Fibroblast of skin of left quadriceps (primary cell): ENCODE measurements around the gene RPP25L.
"Not testable (repeated sequence)": the region's sequence is repeated elsewhere in the genome, so short reads cannot be mapped to it uniquely, and the experiment has no call there.

Source experiments
- DNase-seq, 2 experiments: peaks; one replicate each; pipeline ENCODE4 v3.0.0-alpha.2; 2013; ENCODE audit warnings: low read depth in 2 of 2

Gene RPP25L, protein sequence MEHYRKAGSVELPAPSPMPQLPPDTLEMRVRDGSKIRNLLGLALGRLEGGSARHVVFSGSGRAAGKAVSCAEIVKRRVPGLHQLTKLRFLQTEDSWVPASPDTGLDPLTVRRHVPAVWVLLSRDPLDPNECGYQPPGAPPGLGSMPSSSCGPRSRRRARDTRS

DNA sequence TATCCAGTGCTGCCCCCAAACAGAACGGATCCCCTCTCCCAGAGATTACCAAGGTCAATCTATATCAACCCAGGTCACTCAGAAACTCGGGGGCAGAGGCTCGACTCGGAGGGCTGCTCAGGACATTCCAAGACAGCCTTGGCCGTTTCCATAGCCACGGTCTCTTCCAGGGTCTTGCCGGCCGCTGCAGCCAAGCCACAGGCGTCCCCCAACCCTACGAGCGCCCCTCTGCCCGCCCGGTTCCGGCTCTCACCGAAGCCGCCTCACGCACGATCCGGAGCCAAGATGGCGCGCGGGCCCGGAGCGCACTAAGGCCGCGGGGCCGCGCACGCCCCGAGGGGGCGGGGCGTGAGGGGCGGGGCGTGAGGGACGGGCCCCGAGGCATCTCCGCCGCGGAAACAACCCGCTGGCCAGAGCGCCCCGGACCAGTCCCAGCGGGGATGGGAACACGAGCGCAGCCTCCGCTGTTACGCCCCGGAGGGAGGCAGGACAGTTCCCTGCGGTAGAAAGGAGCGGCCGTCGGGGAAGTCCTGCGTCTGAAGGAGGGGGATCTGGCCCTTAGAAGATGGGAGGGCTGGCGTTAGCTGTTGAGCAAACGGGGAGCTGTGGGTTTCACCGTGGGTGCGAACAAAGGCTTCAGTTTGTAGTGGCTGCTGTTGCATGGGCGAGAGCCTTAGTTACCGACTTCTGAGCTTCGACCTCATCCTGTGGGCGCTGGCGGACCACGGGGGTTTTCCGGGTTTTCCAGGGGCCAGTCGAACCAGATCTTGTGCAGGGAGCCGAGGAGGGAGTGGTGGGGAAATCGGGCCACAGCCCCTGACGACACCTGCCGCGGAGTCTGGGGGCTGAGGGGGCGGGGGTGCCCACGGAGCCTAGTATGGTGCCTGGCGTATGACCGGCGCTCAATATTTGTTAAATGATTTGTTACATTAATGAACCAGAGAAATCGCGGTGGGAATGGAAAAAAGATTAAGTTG is at the start of gene RPP25L:
Gene RPP25L (minus strand): TSS at position 287 of the 977 bp plus-strand sequence. CDS start 801 bp downstream, outside the sequence.
- peak; percentile 57 to 67 for DNase-seq

DNA sequence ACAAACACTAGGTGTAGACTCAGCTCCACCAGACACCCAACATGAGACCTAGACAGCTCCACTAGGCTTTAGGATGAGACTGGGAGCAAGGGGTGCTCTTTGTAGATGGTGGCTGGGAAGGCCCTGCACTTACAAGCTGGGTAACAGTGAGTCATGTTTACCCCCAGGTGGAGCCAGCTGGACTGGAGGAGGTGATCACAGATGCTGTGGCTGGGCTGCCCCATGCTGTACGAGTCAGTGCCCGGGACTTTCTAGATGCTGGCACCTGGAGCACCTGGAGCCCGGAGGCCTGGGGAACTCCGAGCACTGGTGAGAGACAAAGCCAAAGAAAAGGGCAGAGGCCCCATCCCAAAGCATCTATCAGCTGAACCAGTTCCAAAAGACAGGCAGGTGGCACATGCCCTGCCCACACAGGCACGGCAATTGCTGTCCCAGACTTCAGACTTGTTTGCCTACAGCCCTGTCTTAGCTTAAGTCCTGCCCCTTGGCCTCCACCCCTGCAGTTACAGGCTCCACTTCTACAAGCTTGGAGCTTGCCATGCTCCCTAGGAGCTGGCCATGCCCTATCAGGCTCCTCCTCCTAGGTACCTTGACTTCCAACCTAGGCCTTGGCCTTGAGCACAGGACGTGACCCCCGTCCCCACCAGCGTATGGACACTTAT is 47.8 kb upstream of the RPP25L start:
- no peak for DNase-seq

DNA sequence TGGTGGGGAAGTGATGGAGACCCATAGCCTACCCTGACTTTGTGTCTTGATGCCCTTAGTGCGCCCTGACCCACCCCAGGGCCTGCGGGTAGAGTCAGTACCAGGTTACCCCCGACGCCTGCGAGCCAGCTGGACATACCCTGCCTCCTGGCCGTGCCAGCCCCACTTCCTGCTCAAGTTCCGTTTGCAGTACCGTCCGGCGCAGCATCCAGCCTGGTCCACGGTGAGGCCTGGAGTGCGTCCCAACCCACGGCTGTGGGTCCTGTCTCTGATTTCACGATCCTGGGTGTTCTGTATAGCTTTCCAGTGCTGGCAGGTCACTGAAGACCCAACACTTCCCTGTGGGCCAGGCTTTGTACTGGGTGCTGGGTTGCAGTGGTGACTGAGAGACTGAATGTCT is 46.6 kb upstream of the RPP25L start:
- DNase-seq, result no peak

DNA sequence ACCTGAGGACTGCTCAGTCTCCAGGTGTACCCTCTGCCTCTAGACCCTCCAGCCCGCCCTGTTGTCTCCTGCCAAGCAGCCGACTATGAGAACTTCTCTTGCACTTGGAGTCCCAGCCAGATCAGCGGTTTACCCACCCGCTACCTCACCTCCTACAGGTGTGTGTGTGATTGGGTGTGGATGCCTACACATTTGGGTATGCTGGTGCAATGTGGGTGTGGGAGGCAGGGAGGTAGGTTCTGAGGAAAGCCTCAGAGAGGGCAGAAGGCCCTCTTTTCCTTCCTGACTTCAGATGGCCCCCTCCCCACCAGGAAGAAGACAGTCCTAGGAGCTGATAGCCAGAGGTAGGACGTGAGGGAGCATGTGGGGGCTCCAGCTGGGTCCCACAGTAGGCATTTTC is 45.1 kb upstream of the RPP25L start:
- no peak for DNase-seq

DNA sequence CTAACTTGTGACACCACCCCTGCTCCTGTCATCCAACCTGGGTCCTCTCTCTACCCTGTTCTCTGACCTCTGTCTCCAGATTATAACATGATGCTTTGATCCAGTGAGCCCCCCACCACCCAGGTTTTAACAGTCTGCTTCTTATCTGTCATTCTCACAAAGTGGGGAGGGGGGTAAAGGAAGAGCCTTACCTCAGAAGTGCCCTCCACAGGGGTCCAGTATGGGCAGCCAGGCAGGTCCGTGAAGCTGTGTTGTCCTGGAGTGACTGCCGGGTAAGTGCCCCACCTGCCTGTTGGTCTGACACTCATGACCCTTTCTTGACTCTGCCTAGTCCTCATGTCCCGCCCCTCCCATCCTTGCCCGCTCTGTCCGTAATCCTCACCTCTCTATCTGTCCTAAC is 43.5 kb upstream of the RPP25L start:
- no peak for DNase-seq

DNA sequence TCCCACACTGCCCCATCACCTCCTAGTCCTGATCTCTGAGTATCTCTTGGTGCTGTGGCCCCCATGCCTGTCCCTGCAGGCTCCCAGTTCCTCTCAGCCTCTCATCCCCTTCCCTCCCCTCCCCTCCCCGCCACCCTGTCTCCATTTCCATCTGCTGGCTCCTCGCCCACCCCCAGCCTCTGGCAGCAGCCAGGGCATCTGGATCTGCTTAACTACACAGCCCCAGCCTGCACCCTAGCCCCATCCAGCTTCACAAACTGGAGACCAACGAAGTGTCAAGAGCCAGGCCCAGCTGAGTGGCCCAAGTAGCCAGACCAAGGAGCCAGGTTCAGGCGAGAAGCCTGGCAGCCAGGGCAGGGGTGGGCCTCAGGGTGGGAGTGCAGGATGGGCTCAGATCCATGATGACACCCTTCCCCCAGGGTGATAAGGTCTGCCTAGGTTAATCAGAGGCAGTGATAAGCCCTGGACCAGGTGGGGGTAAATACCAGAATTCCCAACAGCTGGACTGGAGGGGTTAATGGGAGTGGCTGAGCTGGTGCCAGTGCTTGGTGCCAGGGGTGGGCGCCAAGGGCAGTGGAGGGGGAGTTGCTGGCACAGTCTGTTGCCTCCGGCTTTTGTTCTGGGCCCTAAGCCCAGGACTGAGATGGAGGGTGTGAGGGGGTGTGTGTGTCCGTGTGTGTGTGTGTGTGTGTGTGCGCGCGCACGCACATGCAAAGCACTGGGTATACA is 42.6 kb upstream of the RPP25L start:
- DNase-seq, result peak in 1 of 2 experiments; percentile 80

DNA sequence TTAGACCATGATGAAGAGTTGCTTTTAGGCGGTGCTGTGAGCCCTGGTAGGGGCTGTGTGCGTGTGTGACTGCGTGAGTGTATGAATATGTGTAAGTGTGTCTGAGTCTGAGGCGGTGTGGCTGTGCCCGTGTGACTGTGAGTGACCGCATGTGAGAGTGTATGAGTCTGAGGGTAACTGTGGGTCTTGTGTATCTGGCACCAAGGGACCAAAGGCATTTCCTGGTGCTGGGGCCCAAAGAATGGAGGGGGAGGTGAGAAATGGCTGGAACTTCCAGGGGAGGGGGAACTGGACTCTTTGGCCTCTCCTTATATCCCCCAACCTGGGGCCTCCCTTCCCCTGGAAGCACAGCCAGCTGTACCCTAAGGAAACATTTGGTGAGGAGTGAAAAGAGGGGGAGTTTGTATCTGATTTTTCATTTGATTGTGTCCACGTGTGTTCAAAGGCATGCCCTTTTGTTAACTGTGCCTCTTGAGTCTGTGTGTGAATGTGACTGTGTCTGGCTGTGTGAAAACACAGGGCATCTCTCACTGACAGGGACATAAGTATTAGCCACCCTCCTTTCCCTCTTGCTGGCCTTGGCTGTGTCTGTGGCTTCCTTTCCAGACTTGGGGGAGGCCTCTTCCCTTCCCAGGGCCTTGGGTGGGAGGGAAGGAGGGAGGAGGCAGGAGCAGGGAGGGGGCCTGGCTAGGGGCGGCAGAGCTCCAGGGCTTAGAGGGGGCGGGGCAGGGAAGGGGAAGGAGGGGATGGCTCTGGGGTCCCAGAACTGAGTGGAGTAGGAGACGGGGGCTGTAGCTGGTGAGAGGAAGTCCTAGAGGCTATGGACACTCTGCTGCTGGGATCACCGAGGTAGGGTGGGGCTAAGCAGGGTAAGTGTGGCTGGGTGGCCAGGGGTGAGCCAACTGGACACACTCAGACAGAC is 41.5 kb upstream of the RPP25L start:
- DNase-seq, result no peak

DNA sequence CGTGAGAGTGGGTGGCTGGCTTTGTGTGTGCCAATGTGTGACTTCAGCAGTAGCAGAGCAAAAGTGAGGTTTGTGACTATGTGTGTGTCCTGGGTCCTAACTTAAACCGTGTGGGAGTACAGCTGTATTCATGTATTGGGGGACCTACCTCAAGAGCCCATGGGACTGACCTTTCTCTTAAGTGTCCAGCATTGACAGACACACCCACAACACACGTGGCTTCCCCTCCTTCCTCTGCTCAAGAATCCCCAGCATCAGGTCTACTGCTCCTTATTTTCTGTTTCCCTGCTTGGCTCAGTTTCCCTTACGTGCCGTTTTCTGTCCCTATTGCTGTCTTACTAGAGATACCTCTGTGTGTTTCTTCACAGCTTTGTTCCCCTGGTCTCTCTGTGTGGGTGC is 40.7 kb upstream of the RPP25L start:
- DNase-seq, result no peak

DNA sequence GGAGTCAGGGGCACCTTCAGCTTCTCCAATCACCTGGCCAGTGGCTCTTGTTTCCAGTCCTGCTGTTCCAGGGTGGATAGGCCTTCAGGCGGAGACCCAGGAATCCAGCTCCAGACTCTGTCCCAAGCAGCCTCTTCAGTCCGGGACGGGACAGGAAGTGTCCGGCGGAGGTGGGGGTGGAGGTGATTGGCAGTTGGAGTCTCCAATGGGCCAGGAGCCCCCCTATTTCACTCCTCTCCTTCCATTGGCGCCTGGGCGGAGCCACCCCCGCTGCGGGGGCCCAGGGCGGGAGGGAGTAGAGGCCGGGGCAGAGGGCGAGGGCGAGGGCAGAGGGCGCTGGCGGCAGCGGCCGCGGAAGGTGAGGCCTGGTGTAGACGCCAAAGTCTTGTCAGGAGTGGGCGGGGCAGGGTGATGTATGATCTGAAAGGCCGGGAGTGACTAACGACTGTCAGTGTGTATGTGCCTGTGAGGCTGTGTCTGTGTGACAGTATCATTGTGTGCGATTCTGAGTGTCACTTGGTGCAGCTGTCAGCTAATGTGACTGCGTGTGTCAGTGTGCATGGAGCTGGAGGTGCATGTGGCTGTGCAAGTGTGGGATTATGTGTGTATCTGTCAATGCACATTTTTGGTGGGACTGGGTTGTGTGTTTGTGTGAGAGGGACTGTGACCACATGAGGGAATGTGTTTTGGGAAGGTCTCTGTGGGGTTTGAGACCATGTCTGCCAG is 40.1 kb upstream of the RPP25L start, which contains the start of gene IL11RA:
Gene IL11RA (plus strand): TSS at position 310 of the 726 bp plus-strand sequence. CDS start 3,033 bp downstream, outside the sequence.
- DNase-seq, result no peak

DNA sequence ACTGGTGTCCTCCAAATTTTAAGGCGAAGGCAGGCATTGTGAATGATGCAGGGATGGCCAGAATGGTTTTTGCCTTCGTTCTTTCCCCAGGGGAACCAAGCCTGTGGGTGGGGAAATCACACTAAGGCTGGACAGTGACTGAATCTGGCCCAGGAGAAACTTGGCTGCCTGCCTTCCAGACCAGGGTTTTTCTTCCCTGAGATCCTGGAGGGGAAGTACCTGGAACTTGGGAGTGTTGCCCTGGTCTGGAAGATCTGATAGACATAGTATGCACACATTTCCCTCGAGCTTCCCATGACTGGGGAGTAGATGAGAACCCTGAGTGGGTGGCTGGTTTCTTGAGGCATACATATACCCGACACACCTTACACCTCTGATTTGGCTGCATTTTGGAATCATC is 39.4 kb upstream of the RPP25L start:
- no peak for DNase-seq

DNA sequence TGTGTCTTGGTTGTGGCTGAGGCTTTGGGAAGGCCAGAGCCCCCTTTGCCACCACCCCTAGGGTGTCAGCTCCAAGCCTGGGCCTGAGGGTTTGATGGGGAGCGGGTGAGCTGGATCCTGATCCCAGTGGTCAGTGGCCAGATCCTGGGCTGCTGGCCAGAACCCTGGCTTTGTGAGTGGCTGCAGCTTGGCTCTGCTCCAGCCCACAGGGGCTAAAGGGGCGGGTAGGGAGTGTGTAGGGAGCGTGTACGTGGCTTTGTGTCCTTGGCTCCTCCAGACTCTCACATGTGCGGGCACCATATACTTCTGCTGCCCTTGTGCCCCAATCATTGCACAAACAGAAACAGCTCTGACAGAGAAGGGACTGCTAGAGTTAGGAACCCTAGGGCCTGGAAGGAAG is 38.9 kb upstream of the RPP25L start:
- DNase-seq, result no peak

DNA sequence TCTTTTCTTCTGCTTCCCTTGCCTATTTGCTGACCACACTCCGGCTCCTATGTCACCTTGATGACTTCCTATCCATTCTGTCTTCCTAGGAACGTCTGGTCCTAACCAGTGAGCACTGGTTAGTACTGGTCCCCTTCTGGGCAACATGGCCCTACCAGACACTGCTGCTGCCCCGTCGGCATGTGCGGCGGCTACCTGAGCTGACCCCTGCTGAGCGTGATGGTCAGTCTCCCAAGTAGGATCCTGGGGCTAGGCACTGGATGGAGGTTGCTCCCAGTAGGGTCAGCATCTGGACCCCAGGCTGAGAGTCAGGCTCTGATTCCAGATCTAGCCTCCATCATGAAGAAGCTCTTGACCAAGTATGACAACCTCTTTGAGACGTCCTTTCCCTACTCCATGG is 36.8 kb upstream of the RPP25L start:
- no peak for DNase-seq

DNA sequence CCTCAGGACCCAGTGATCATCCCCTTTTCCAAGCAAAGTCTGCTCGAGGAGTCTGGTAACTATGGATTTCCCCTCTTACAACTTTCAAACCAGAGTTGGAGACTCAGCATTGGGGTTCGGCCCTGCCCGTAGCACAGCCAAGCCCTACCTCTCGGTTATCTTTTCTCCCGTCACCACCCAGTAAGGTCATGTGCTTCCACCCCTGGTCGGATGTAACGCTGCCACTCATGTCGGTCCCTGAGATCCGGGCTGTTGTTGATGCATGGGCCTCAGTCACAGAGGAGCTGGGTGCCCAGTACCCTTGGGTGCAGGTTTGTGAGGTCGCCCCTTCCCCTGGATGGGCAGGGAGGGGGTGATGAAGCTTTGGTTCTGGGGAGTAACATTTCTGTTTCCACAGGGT is 35.8 kb upstream of the RPP25L start:
- no peak for DNase-seq

DNA sequence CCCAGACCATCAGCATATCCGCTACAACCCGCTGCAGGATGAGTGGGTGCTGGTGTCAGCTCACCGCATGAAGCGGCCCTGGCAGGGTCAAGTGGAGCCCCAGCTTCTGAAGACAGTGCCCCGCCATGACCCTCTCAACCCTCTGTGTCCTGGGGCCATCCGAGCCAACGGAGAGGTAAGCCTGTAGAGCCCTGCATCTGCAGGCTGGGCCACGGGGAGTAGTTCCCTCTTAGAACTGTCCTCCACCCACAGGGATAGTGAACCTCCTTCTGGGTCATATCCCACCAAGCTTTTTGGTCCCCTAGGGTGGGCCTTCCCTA is 35.1 kb upstream of the RPP25L start:
- no peak for DNase-seq

DNA sequence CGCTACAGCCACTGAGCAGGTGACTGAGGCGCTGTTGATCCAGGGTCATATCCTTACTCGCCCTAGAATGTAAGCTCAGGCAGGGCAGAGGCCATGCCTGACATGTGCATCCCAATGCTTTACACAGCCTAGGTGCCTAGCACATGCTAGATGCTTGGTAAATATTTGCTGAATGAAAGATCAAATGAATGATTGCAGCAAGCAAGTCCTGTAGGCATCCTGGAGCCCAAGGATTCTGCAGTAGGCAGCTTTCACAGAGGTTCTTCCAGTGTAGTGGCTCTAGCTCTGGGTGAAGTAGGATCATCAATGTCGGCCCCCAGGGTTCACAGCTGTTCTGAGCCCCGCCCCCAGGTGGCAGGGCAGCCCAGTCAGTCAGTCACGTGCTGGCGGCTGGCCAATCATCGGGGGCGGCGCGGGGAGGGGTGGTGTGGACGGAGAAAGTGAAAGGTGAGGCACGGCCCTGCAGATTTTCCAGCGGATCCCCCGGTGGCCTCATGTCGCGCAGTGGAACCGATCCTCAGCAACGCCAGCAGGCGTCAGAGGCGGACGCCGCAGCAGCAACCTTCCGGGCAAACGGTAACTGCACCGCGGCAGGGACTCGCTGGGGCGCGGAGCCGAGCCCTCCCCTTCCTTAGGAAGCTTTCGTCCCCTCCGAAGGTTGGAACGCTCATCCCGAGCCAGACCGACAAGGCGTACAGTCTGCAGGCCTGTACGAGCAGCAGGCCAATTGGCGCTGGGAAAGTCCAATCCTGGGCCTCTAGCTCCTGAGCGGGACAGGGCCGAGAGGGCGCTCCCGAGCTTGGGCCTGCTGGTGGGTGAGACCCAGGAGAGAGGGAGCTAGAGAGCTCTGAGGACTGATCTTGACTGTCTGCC is 34.5 kb upstream of the RPP25L start, which contains the start of gene GALT:
Gene GALT (plus strand): TSS at position 465 of the 873 bp plus-strand sequence. CDS start 30 bp downstream, at position 495.
- peak in 1 of 2 experiments; percentile 63 for DNase-seq

DNA sequence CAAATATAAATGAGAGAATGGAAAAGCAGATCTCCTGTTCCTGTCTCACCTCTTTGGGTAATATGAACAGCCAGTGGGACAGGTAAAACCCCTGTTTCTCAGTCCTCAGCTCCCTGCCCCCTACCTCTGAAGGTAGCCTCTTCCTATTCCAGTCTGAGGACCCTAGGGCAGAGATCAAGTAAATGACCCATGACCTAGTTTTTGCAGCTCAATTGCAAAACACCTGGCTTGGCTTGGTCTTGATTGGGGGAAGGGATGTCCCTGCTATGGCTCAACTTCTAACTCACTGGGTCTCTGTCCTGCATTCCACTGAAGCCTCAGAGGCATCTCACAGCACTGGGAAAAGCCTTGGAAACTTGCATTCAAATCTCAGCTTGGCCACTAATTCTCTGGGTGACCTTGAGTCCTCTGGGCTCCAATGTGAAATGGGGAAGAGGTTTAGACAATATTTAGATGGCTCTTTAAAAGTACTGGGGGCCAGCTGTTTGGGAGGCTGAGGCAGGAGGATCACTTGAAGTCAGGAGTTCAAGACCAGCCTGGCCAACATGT is 32.9 kb upstream of the RPP25L start:
- no peak for DNase-seq

DNA sequence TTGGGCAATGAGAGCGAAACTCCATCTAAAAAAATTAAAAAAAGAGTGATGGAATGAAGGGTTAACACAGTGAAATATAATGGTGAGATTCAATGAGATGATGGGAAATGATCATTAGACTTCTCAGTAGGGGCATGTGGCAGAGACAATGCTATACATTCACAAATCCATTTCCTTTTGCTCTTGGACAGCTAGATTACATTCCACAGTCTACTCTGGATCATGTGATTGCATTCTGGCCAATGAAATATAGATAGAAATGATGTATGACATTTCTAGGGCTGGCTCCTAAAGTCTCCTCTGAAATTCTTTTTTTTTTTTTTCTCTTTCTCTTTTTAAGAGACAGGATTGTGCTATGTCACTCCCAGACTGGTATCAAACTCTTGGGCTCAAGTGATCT is 30.8 kb upstream of the RPP25L start:
- no peak for DNase-seq

DNA sequence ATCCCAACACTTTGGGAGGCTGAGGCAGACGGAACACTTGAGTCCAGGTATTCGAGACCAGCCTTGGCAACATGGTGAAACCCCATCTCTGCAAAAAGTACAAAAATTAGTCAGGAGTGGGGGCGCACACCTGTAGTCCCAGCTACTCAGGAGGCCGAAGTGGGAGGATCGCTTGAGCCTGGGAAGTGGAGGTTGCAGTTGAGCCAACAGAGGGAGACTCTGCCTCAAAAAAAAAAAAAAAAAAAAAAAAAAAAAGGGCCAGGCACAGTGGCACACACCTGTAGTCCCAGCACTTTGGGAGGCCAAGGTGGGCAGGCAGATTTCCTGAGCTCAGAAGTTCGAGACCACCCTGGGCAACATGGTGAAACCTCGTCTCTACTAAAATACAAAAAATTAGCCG is 27.4 kb upstream of the RPP25L start:
- not testable (repeated sequence) for DNase-seq

DNA sequence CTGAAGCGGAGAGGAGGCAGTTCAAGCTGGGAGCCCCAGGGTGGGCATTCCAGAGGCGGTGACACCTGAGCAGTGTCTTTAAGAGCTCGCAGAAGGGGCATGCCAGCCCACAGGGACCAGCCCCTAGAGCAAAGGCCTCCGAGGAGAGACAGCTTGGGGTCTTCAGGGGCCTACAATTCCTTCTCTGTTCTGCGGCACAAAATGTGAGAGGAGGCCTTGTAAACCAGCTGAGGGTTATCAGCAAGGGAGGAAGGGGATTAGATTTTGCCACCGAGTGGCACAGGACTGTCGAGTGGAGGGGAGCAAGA is 26.2 kb upstream of the RPP25L start:
- no peak for DNase-seq
